GM12864 (cell line): Measurements from ENCODE around the gene TSC1.

Source experiments
- DNase-seq: peaks from one replicate; pipeline ENCODE4 v3.0.0-alpha.2; 2011; ENCODE audit warnings: low read depth
- H3K4me3 ChIP-seq: 2 replicates; pipeline ENCODE4 v1.5.1; 2011; ENCODE audit warnings: mild to moderate bottlenecking, low read depth, low read length, control low read depth
- TF ChIP-seq, protein P1 (sequence below): IDR thresholded peaks from 2 replicates; pipeline ENCODE4 v1.5.1; 2011; ENCODE audit warnings: low read depth, mild to moderate bottlenecking, moderate library complexity, low read length, control low read depth, inconsistent platforms; ENCODE audit errors: missing control alignments

Gene TSC1

DNA sequence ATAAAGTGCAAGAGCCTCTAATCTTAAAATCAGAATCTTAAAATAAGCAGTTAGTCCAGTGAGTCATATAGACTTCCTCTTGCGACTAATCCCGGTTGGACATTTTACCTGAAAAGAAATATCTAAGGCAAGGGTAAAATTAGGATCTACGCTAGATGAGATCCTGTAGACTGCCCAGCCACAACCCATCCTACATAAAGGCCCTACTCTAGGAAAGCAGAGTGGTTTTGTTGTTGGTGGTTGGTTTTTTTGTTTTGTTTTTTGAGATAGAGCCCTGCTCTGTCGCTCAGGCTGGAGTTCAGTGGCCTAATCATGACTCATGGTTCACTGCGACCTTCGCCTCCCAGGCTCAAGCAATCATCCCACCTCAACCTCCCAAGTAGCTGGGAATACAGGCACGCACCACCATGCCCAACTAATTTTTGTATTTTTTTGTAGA lies 6.9 kb downstream of the TSC1 start:
- TF ChIP-seq, protein P1, sequence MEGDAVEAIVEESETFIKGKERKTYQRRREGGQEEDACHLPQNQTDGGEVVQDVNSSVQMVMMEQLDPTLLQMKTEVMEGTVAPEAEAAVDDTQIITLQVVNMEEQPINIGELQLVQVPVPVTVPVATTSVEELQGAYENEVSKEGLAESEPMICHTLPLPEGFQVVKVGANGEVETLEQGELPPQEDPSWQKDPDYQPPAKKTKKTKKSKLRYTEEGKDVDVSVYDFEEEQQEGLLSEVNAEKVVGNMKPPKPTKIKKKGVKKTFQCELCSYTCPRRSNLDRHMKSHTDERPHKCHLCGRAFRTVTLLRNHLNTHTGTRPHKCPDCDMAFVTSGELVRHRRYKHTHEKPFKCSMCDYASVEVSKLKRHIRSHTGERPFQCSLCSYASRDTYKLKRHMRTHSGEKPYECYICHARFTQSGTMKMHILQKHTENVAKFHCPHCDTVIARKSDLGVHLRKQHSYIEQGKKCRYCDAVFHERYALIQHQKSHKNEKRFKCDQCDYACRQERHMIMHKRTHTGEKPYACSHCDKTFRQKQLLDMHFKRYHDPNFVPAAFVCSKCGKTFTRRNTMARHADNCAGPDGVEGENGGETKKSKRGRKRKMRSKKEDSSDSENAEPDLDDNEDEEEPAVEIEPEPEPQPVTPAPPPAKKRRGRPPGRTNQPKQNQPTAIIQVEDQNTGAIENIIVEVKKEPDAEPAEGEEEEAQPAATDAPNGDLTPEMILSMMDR = no peak
- H3K4me3 ChIP-seq = no peak overlapping the region
- DNase-seq = no peak

- TF ChIP-seq, protein P1 = no peak
- no peak overlapping the region for H3K4me3 ChIP-seq
- DNase-seq = no peak
These were observed 9.4 kb downstream of the TSC1 start for GRCh38 chr9:132935026-132935425.

DNA sequence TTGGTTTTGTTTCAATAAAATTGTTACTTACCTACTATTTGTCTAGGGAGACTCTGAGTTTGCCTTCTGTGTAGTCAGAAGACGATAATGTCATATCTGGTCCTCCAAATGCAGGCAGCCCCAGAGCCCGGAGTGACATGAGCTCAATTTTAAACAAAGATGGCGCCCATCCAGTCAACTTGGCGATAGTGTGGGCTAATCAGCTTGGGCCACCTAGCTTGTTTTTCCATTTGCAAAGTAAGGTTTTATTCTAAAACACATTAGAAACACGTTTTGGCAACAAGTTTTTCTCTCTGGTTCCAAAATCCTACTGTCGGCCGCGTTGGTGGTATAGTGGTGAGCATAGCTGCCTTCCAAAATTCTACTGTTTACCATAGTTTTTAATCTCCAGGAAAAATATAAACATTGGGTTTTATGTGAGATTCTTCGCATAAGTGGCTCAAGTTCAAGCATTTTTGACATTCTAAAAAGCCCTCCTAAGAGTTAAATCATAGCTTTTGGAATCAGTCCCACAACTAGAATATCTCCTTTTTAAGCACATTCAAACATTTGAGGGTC lies 13.2 kb downstream of the TSC1 start:
- TF ChIP-seq, protein P1 = no peak
- no peak for DNase-seq

GRCh38 chr9:132927704-132928103 lies 16.7 kb downstream of the TSC1 start:
- TF ChIP-seq, protein P1 = no peak
- H3K4me3 ChIP-seq = no peak overlapping the region
- no peak for DNase-seq

More for the DNA sequence above, 13.2 kb downstream of the TSC1 start:
- H3K4me3 ChIP-seq = no peak overlapping the region

GRCh38 chr9:132923346-132923902 lies 21.0 kb downstream of the TSC1 start:
- H3K4me3 ChIP-seq = no peak overlapping the region
- TF ChIP-seq, protein P1 = no peak
- no peak for DNase-seq

GRCh38 chr9:132919614-132920268 lies 24.7 kb downstream of the TSC1 start:
- TF ChIP-seq, protein P1 = no peak

GRCh38 chr9:132914924-132915323 lies 29.5 kb downstream of the TSC1 start:
- H3K4me3 ChIP-seq = no peak overlapping the region
- DNase-seq = no peak
- TF ChIP-seq, protein P1 = no peak

More at GRCh38 chr9:132919614-132920268, 24.7 kb downstream of the TSC1 start:
- no peak overlapping the region for H3K4me3 ChIP-seq
- no peak for DNase-seq
